ENCODE results near the gene ZNF219.

- no peak for TF ChIP-seq EZH2 (IDR thresholded peaks at IDR 0.05; ENCODE audit: low read length, unreplicated experiment)
- TF ChIP-seq, protein P1, sequence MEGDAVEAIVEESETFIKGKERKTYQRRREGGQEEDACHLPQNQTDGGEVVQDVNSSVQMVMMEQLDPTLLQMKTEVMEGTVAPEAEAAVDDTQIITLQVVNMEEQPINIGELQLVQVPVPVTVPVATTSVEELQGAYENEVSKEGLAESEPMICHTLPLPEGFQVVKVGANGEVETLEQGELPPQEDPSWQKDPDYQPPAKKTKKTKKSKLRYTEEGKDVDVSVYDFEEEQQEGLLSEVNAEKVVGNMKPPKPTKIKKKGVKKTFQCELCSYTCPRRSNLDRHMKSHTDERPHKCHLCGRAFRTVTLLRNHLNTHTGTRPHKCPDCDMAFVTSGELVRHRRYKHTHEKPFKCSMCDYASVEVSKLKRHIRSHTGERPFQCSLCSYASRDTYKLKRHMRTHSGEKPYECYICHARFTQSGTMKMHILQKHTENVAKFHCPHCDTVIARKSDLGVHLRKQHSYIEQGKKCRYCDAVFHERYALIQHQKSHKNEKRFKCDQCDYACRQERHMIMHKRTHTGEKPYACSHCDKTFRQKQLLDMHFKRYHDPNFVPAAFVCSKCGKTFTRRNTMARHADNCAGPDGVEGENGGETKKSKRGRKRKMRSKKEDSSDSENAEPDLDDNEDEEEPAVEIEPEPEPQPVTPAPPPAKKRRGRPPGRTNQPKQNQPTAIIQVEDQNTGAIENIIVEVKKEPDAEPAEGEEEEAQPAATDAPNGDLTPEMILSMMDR (conservative IDR thresholded peaks at IDR 0.05; ENCODE audit: low read depth, low read length), result no peak
Observed at GRCh38 chr14:21041676-21042433, 56.6 kb downstream of the ZNF219 start, which contains the start of gene RNASE7.
